ENCODE data around the gene COL9A2. TPM values are rescaled to one million over a fixed set of nuclear protein-coding genes. Genes with fewer than 3 reads are reported as not detected.

COL9A2 gene
- total and polyA plus RNA-seq, 2 experiments from 2014 or later = 3.4 to 5.9 TPM

- Histone ChIP-seq H3K4me1 (ENCODE audit: low read depth) (peaks cover 7% of the 10 kb centered on the region), H3K36me3 (no peaks in the 10 kb centered on the region), H3K27me3 (peaks cover 31% of the 10 kb centered on the region), H3K9me3 (ENCODE audit: low read depth) (no peaks in the 10 kb centered on the region), H3K27ac (no peak overlapping the region), H3K4me3 (no peak overlapping the region)
- peak in 1 of 2 donors; percentile 23 for DNase-seq (ENCODE audit: low read depth in 1 of 2, low spot score in 1 of 2)
- TF ChIP-seq CTCF (IDR thresholded peaks at IDR 0.05; ENCODE audit: low read depth, low read length) = no peak
Observed at GRCh38 chr1:40313329-40313957, 3.6 kb downstream of the COL9A2 start.

- DNase-seq (ENCODE audit: low read depth in 1 of 2, low spot score in 1 of 2) = no peak
- Histone ChIP-seq H3K4me1 (ENCODE audit: low read depth) (peaks cover 7% of the 10 kb centered on the region), H3K4me3 (no peak overlapping the region), H3K27me3 (peaks cover 22% of the 10 kb centered on the region), H3K9me3 (ENCODE audit: low read depth) (no peaks in the 10 kb centered on the region), H3K27ac (no peak overlapping the region), H3K36me3 (no peaks in the 10 kb centered on the region)
- no peak for TF ChIP-seq CTCF (IDR thresholded peaks at IDR 0.05; ENCODE audit: low read depth, low read length)
Observed at GRCh38 chr1:40312238-40313205, 4.6 kb downstream of the COL9A2 start.

GRCh38 chr1:40311692-40312091 lies 5.4 kb downstream of the COL9A2 start:
- H3K27me3 ChIP-seq = peaks cover 14% of the 10 kb centered on the region
- no peak overlapping the region for H3K27ac ChIP-seq
- peaks cover 5% of the 10 kb centered on the region for H3K4me1 ChIP-seq (ENCODE audit: low read depth)
- H3K4me3 ChIP-seq = no peak overlapping the region
- H3K9me3 ChIP-seq (ENCODE audit: low read depth) = no peaks in the 10 kb centered on the region
- no peaks in the 10 kb centered on the region for H3K36me3 ChIP-seq
- DNase-seq (ENCODE audit: low read depth in 1 of 2, low spot score in 1 of 2) = no peak
- no peak for TF ChIP-seq CTCF (IDR thresholded peaks at IDR 0.05; ENCODE audit: low read depth, low read length)

GRCh38 chr1:40310983-40311642 lies 6.0 kb downstream of the COL9A2 start:
- no peak overlapping the region for H3K27ac ChIP-seq
- H3K4me3 ChIP-seq = no peak overlapping the region
- peaks cover 4% of the 10 kb centered on the region for H3K4me1 ChIP-seq (ENCODE audit: low read depth)
- H3K36me3 ChIP-seq = no peaks in the 10 kb centered on the region
- H3K27me3 ChIP-seq = peaks cover 8% of the 10 kb centered on the region
- no peak for DNase-seq (ENCODE audit: low read depth in 1 of 2, low spot score in 1 of 2)
- TF ChIP-seq CTCF (IDR thresholded peaks at IDR 0.05; ENCODE audit: low read depth, low read length) = peak; percentile 2
- no peaks in the 10 kb centered on the region for H3K9me3 ChIP-seq (ENCODE audit: low read depth)

GRCh38 chr1:40310129-40310461 lies 7.0 kb downstream of the COL9A2 start:
- Histone ChIP-seq H3K9me3 (ENCODE audit: low read depth) (no peaks in the 10 kb centered on the region), H3K27ac (no peak overlapping the region), H3K4me1 (ENCODE audit: low read depth) (peaks cover 3% of the 10 kb centered on the region), H3K4me3 (no peak overlapping the region), H3K27me3 (no peaks in the 10 kb centered on the region), H3K36me3 (no peaks in the 10 kb centered on the region)
- no peak for DNase-seq (ENCODE audit: low read depth in 1 of 2, low spot score in 1 of 2)
- TF ChIP-seq CTCF (IDR thresholded peaks at IDR 0.05; ENCODE audit: low read depth, low read length) = no peak

All from cardiac muscle cell (in vitro differentiated cells and primary cell).